HG02642 (cell line): Measurements from ENCODE around the gene LIPC.

Experiments used
- ATAC-seq: cut with Tn5 transposase; IDR thresholded peaks from one replicate; pipeline ENCODE4 v1.9.1; 2021; ENCODE audit warnings: mild to moderate bottlenecking; ENCODE audit not compliant: unreplicated experiment, poor library complexity

LIPC gene

DNA sequence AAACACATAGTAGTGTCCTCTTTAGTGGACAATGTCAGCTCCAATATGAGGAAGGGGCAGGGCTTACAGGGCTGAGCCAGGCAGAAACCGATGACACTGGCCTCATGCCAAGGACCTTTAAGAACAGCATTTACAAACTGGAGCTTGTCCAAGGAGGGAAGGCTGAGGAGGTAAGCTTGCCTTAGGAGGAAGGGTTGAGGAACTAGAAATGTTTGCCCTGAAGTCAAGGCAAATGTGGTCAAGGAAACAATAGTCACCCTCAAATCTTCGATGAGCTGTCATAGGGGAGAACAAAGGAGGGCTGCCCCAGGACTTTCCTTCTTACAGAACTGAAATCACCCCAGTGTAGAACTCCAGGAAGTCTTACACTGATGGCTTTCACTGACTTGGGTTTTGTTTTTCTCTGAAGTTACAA lies 136.4 kb downstream of the LIPC start:
- ATAC-seq, result no peak

- ATAC-seq, result no peak
Observed at GRCh38 chr15:58569455-58569854, 137.7 kb downstream of the LIPC start.

GRCh38 chr15:58571491-58571890 lies 139.7 kb downstream of the LIPC start:
- no peak for ATAC-seq

- ATAC-seq, result no peak
Observed at GRCh38 chr15:58572521-58572920, 140.7 kb downstream of the LIPC start.

DNA sequence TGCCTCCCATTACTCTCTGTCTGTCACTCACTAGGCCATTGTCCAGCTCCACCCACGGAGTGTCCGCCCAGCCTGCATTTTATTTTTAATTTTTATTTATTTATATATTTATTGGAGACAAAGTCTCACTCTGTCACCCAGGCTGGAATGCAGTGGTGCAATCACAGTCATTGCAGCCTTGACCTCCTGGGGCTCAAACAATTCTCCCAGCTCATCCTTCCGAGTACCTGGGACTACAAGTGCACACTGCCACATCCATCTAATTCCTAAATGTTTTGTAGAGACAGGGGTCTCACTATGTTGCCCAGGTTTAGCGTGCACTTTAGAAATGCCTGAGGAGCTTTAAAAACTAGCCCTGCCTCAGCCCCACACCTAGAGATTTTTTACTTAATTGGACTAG lies 141.5 kb downstream of the LIPC start:
- ATAC-seq, result no peak

GRCh38 chr15:58574631-58575030 lies 142.8 kb downstream of the LIPC start:
- ATAC-seq, result no peak

GRCh38 chr15:58575045-58575786 lies 143.4 kb downstream of the LIPC start:
- ATAC-seq, result no peak

DNA sequence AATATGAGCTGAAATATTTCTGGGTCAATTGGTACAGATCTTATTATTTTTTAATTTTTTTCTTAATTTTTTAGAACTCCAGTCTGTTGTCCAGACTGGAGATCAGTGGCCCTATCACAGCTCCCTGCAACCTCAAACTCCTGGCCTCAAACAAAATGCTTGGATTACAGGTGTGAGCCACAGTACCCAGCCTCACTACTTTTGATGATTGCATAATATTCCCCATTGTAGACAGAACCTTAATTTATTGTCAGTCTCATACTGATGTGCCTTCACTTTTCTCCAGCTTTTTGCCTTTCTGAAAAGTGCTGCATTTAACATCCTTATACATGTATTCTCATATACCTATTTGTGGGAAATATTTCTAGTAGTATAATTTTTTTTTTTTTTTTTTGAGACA lies 144.9 kb downstream of the LIPC start:
- ATAC-seq, result no peak

DNA sequence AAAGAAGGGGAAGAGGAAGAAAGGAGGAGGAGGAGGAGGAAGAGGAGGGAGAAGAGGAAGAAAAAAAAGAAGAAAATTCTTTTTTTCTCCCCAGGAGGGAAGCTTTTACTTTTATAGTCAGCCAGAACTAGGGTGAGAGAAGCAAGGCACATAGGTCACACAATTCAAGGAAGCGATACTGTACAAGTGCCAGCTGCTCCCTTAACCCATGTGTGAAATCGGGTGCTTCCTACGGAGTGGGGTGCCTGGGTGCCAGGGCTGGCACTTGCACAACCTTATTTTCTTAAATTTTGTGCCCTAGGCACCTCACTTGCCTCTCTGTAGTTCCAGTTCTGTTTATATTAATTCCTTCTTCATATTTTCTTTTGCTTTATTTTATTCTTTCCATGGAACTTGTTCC lies 150.4 kb downstream of the LIPC start:
- ATAC-seq, result no peak

GRCh38 chr15:58583171-58583908 lies 151.5 kb downstream of the LIPC start:
- no peak for ATAC-seq

DNA sequence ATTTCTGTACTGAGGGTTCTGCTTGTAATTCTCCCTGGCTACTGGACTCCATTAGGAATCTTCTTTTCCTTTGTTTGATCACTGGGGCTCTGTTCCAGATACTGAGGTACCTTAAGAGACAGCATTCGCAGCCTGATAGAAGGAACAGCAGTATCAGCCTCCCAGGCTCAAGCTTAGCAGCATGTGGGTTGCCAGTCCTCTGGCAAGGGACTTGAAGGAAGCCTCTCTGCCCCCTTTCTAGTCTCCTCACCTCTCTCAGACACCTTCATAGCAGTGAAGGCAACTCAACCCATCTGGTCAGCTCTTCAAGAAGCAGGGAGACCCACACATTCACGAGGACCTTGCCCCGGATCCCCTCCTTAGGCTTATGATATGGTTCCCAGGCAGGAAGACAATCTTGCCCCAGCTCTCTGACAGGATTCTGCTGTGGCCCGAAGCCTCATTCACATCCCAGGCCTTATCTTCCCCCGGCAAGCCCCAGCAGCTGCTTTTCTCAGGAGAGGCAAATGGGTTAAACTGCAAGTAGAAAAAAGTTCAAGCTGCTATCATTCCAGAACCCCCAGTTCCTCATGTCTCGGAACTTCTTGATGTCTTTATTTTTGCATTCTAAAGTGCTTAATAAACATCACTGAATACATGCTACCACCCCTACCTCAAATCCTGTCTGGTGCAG lies 153.1 kb downstream of the LIPC start:
- ATAC-seq, result no peak

DNA sequence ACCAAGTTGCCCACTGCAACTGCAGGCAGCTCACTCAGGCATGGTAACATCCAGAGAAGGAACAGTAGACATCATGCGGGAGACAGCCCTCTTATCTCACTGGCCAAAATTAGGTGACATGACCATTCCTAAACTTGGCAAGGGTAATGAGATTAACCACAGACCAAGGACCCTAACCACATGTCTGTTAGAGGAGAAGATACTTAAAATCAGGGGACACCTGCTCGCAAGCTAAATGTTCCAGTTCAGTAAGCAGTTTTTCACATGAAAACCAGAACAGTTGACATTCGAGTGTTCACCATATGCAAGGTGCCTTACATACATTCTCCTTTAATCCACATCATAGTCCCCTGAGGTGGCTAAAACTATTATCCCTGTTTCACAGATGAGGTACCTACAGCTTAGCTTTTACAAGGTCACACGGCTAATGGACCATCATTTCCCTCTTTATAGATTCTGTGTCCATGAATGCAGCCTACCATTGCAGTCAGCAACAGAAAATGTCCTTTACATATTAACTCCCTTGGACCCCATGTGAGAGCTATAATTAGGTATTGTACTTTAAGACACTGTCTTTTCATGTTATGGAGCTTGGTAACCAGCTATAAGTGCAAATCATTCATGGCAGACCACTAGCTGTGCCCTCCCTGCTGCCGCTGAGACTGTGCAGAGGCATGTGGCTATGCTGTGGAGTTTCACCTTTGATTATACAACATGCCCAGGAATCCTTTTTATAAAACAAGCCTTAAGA lies 154.1 kb downstream of the LIPC start:
- ATAC-seq, result no peak

DNA sequence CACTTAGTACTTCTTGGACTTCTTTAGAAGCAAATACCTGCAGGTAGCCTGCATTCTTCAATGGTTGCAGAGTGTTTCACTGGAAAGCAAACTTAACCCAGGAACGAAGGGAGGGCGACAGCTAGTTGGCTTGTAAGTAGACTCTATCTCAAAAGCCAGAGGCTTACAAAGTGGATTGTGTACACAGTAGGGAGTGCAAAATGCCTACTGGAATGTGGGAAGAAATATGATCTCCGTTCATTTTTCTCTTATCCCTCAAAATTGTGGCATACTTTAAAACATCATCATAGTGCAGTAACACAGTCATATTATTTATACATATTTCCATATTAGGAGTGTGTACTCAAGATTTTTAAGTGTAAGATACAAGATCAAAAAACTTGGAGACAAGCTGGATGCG lies 155.7 kb downstream of the LIPC start:
- ATAC-seq, result no peak

DNA sequence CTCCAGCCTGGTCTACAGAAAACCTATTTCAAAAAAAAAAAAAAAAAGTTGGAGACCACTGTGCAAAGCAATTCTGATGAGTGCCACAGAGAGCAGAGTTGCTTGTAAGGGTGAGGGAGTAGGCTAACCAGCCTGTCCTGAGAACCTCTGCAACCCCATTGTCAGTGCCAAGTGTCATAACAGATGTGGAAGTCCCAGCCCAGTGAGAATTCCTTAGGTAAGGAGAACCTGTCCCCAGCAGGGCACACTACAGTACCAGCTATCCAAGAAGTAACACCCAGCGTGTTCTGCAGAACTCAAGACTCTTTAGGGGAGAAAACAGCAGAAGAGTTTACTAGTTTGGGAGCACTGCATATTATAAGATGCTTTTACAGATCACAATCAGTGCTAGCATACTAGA lies 156.3 kb downstream of the LIPC start:
- no peak for ATAC-seq

GRCh38 chr15:58589047-58589446 lies 157.3 kb downstream of the LIPC start:
- no peak for ATAC-seq

GRCh38 chr15:58590236-58590635 lies 158.4 kb downstream of the LIPC start:
- no peak for ATAC-seq

- ATAC-seq, result no peak
Observed at GRCh38 chr15:58590926-58591325, 159.1 kb downstream of the LIPC start.

- ATAC-seq, result no peak
Observed at GRCh38 chr15:58593870-58594269, 162.1 kb downstream of the LIPC start.

DNA sequence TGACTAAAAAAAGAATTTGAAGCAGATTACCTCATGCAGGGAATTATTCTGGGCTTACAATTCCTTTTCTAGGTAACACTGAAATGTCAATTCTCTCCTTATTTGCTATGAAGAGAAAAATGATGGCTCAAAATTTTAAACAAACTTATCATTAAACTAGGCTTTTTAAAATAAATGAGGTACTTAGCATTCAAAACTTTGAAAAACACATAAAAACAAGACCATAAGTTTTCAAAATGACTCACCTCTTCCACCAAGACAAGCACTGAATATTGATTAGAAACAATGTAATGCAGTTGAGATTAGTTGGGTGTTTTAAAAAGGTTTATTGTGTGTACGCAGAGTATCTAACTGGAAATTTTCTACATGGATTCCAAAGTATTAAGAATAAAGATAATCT lies 163.1 kb downstream of the LIPC start:
- no peak for ATAC-seq

DNA sequence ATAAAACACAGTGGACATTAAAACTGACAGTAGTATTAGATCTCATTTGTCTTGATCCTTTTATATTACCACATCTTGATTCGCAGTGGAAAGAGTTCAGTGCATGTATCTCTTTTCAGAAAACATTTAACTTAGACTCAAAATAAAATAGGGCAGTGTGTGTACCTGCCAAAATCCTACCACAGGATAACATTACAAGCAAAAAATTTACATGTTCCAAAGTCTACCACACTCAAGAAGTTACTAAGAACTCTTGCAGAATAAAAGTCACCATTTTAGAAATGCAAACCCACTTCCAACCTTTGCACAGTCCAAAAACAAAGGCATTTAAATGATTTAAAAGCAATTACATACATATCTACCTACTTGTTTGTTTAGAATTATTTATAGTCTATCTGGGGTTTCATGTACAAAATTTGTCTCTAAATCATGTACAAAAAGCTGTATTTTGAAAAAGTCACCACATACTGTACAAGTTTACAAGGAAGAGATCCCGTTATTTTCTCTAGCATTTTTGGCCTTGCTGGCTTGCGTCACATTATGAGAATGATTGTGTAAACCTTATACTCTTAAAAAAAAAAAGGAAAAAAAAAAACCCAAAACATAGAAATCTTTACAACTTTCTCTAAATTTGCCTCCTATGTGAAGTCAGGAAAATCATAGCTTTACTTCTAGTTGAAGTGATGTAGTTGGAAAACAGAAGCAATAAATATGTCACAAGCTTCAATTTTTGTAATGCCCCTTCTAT lies 163.9 kb downstream of the LIPC start:
- no peak for ATAC-seq
